ENCODE results near the gene EXOSC2. TPM values are rescaled to one million over a fixed set of nuclear protein-coding genes. Genes with fewer than 3 reads are reported as not detected.

Gene EXOSC2
- total and polyA plus RNA-seq, 9 donors = 14.7 to 40.1 (median 33.1) TPM

GRCh38 chr9:130718562-130718961 lies 25.0 kb downstream of the EXOSC2 start:
- intact Hi-C loops (cut with DNase I) = loop anchor here in 3 of 4 donors (5.0 to 10.0 kb wide), 2 partner anchors 46 to 49 kb away; no protein-coding TSS in a partner anchor
- H3K36me3 ChIP-seq = no peaks in the 10 kb centered on the region
- DNase-seq = no peak
- H3K9me3 ChIP-seq = no peaks in the 10 kb centered on the region
- H3K4me3 ChIP-seq = no peak overlapping the region
- WGBS, 3 donors = 88 to 89% (median 89%) methylated on average over 3 of the region's 3 CpGs
- TF ChIP-seq EP300 (IDR thresholded peaks at IDR 0.05) (no peak), POLR2A (IDR thresholded peaks at IDR 0.05) (no peak), CTCF (IDR thresholded peaks at IDR 0.05) (no peak)
- no peaks in the 10 kb centered on the region for H3K27me3 ChIP-seq
- H3K4me1 ChIP-seq (ENCODE audit: insufficient read depth) = peaks cover 2% of the 10 kb centered on the region
- H3K27ac ChIP-seq = no peak overlapping the region

- intact Hi-C loops (cut with DNase I) = no loop called here
- H3K9me3 ChIP-seq = no peaks in the 10 kb centered on the region
- no peaks in the 10 kb centered on the region for H3K27me3 ChIP-seq
- H3K4me3 ChIP-seq = no peak overlapping the region
- no peak for TF ChIP-seq CTCF (IDR thresholded peaks at IDR 0.05)
- H3K36me3 ChIP-seq = no peaks in the 10 kb centered on the region
- 95 to 98% (median 96%) methylated on average over 10 of the region's 10 CpGs for WGBS, 3 donors
- H3K4me1 ChIP-seq (ENCODE audit: insufficient read depth) = no peaks in the 10 kb centered on the region
- DNase-seq = no peak
- no peak overlapping the region for H3K27ac ChIP-seq
These were observed 27.2 kb downstream of the EXOSC2 start for GRCh38 chr9:130720762-130721161.

- Histone ChIP-seq H3K27me3 (no peaks in the 10 kb centered on the region), H3K36me3 (no peaks in the 10 kb centered on the region), H3K27ac (no peak overlapping the region), H3K4me3 (no peak overlapping the region), H3K9me3 (no peaks in the 10 kb centered on the region), H3K4me1 (ENCODE audit: insufficient read depth) (peaks cover 3% of the 10 kb centered on the region)
- no peak for DNase-seq
- WGBS, 3 donors = 62 to 70% (median 67%) methylated on average over 3 of the region's 3 CpGs
- no peak for TF ChIP-seq CTCF (IDR thresholded peaks at IDR 0.05)
- no peak for TF ChIP-seq EP300 (IDR thresholded peaks at IDR 0.05)
- no peak for TF ChIP-seq POLR2A (IDR thresholded peaks at IDR 0.05)
- intact Hi-C loops (cut with DNase I) = no loop called here
These were observed 35.1 kb downstream of the EXOSC2 start for GRCh38 chr9:130728721-130729120.

- no peaks in the 10 kb centered on the region for H3K27me3 ChIP-seq
- TF ChIP-seq POLR2A (IDR thresholded peaks at IDR 0.05) (no peak), CTCF (IDR thresholded peaks at IDR 0.05) (no peak)
- DNase-seq = no peak
- intact Hi-C loops (cut with DNase I) = no loop called here
- H3K27ac ChIP-seq = no peak overlapping the region
- no peak overlapping the region for H3K4me3 ChIP-seq
- no peaks in the 10 kb centered on the region for H3K9me3 ChIP-seq
- peaks cover 3% of the 10 kb centered on the region for H3K4me1 ChIP-seq (ENCODE audit: insufficient read depth)
- 93 to 96% (median 95%) methylated on average over 2 of the region's 2 CpGs for WGBS, 3 donors
- H3K36me3 ChIP-seq = no peaks in the 10 kb centered on the region
These were observed 35.6 kb downstream of the EXOSC2 start for GRCh38 chr9:130729145-130729544.

- H3K9me3 ChIP-seq = no peaks in the 10 kb centered on the region
- no peak overlapping the region for H3K4me3 ChIP-seq
- DNase-seq = no peak
- WGBS, 3 donors = 33 to 55% (median 48%) methylated on average over 2 of the region's 2 CpGs
- H3K27ac ChIP-seq = no peak overlapping the region
- no peaks in the 10 kb centered on the region for H3K36me3 ChIP-seq
- intact Hi-C loops (cut with DNase I) = no loop called here
- no peaks in the 10 kb centered on the region for H3K27me3 ChIP-seq
- TF ChIP-seq CTCF (IDR thresholded peaks at IDR 0.05) (no peak), POLR2A (IDR thresholded peaks at IDR 0.05) (no peak), EP300 (IDR thresholded peaks at IDR 0.05) (no peak)
- H3K4me1 ChIP-seq (ENCODE audit: insufficient read depth) = peaks cover 3% of the 10 kb centered on the region
These were observed 37.8 kb downstream of the EXOSC2 start for GRCh38 chr9:130731355-130731754.
